Measurements from ENCODE around the gene TMCO4. TPM values are rescaled to one million over a fixed set of nuclear protein-coding genes. Genes with fewer than 3 reads are reported as not detected.
"Not testable (repeated sequence)": the region's sequence is repeated elsewhere in the genome, so short reads cannot be mapped to it uniquely, and the experiment has no call there.

The TMCO4 gene
- total RNA-seq, 2 experiments from 2014 or later = 1.2 to 8.1 TPM

- no peaks in the 10 kb centered on the region for H3K9me3 ChIP-seq (ENCODE audit: low read length)
- CTCF ChIA-PET (ENCODE audit: unreplicated experiment) = no interaction called here
- no peak overlapping the region for H3K27ac ChIP-seq (ENCODE audit: low read depth, low read length, poor library complexity, severe bottlenecking)
- no peak overlapping the region for H3K4me2 ChIP-seq (ENCODE audit: low read length)
- H3K4me1 ChIP-seq (ENCODE audit: insufficient read depth, low read length, poor library complexity, severe bottlenecking) = no peaks in the 10 kb centered on the region
- no peaks in the 10 kb centered on the region for H4K20me1 ChIP-seq (ENCODE audit: insufficient read depth, low read length)
- intact Hi-C loops (cut with micrococcal nuclease; ENCODE audit: unreplicated experiment) = no loop called here
- no peaks in the 10 kb centered on the region for H3K79me2 ChIP-seq (ENCODE audit: insufficient read depth, low read depth, low read length)
- no TSS peak for BruUV-seq (replicated peaks)
- H3K9me2 ChIP-seq (ENCODE audit: insufficient read depth, low read length) = no peaks in the 10 kb centered on the region
- TF ChIP-seq CTCF (conservative IDR thresholded peaks at IDR 0.05; ENCODE audit: low read length) (no peak), EZH2phosphoT487 (IDR thresholded peaks at IDR 0.05; ENCODE audit: borderline replicate concordance, low read depth, low read length) (no peak)
- H3K36me3 ChIP-seq (ENCODE audit: insufficient read depth, low read length) = no peaks in the 10 kb centered on the region
- no peak overlapping the region for H2AFZ ChIP-seq (ENCODE audit: low read length)
- DNase-seq (ENCODE audit: low spot score) = no peak
- POLR2A ChIA-PET = no interaction called here
- no peak overlapping the region for H3K4me3 ChIP-seq (ENCODE audit: low read depth, low read length, poor library complexity, severe bottlenecking)
These were observed 163.7 kb downstream of the TMCO4 start for GRCh38 chr1:19636065-19636464.

GRCh38 chr1:19635646-19636045 lies 164.1 kb downstream of the TMCO4 start:
- Histone ChIP-seq H3K4me2 (ENCODE audit: low read length) (no peak overlapping the region), H2AFZ (ENCODE audit: low read length) (no peak overlapping the region), H3K79me2 (ENCODE audit: insufficient read depth, low read depth, low read length) (no peaks in the 10 kb centered on the region), H3K36me3 (ENCODE audit: insufficient read depth, low read length) (no peaks in the 10 kb centered on the region), H3K4me1 (ENCODE audit: insufficient read depth, low read length, poor library complexity, severe bottlenecking) (no peaks in the 10 kb centered on the region), H3K9me2 (ENCODE audit: insufficient read depth, low read length) (no peaks in the 10 kb centered on the region), H3K9me3 (ENCODE audit: low read length) (no peaks in the 10 kb centered on the region), H4K20me1 (ENCODE audit: insufficient read depth, low read length) (no peaks in the 10 kb centered on the region), H3K27ac (ENCODE audit: low read depth, low read length, poor library complexity, severe bottlenecking) (no peak overlapping the region), H3K4me3 (ENCODE audit: low read depth, low read length, poor library complexity, severe bottlenecking) (no peak overlapping the region)
- TF ChIP-seq CTCF (conservative IDR thresholded peaks at IDR 0.05; ENCODE audit: low read length) (no peak), EZH2phosphoT487 (IDR thresholded peaks at IDR 0.05; ENCODE audit: borderline replicate concordance, low read depth, low read length) (no peak)
- intact Hi-C loops (cut with micrococcal nuclease; ENCODE audit: unreplicated experiment) = no loop called here
- no TSS peak for BruUV-seq (replicated peaks)
- ChIA-PET CTCF (ENCODE audit: unreplicated experiment) (no interaction called here), POLR2A (no interaction called here)
- no peak for DNase-seq (ENCODE audit: low spot score)

- intact Hi-C loops (cut with micrococcal nuclease; ENCODE audit: unreplicated experiment); H4K20me1 ChIP-seq (ENCODE audit: insufficient read depth, low read length); CTCF ChIA-PET (ENCODE audit: unreplicated experiment); POLR2A ChIA-PET; H3K27ac ChIP-seq (ENCODE audit: low read depth, low read length, poor library complexity, severe bottlenecking); H3K36me3 ChIP-seq (ENCODE audit: insufficient read depth, low read length); BruUV-seq (replicated peaks); DNase-seq (ENCODE audit: low spot score); H3K4me3 ChIP-seq (ENCODE audit: low read depth, low read length, poor library complexity, severe bottlenecking); H3K79me2 ChIP-seq (ENCODE audit: insufficient read depth, low read depth, low read length); H3K4me1 ChIP-seq (ENCODE audit: insufficient read depth, low read length, poor library complexity, severe bottlenecking); H2AFZ ChIP-seq (ENCODE audit: low read length); H3K9me3 ChIP-seq (ENCODE audit: low read length); H3K9me2 ChIP-seq (ENCODE audit: insufficient read depth, low read length); H3K4me2 ChIP-seq (ENCODE audit: low read length): not testable (repeated sequence)
These were observed 164.7 kb downstream of the TMCO4 start for GRCh38 chr1:19635064-19635463.
